K562 (cell line): ENCODE results near the gene FSTL4. TPM values are rescaled to one million over a fixed set of nuclear protein-coding genes. Genes with fewer than 3 reads are reported as not detected.

Experiments used
- ATAC-seq: fragments of 200-7000 bp; cut with Tn5 transposase; 3 replicates; pipeline ENCODE4 v1.9.1; 2020; ENCODE audit warnings: moderate library complexity
- BruUV-seq: library from RNA; stranded (reverse); fragments of 400-500 nt; replicated peaks from 2 replicates; lab custom pipeline; 2021; lab: Mats Ljungman, UMichigan
- CTCF ChIA-PET: fragments of 300-600 bp; formaldehyde crosslinking; extraction: SDS; loops from one replicate; lab custom pipeline; 2021; ENCODE audit warnings: low intra/inter-chr PET ratio; lab: Yijun Ruan, JAX
- POLR2A ChIA-PET: fragments of 300-600, 350-650 bp; sonication (Branson Sonifier 250); formaldehyde crosslinking; extraction: SDS; loops from one replicate; lab custom pipeline; 2021; ENCODE audit warnings: antibody characterized with exemption, inconsistent platforms; lab: Yijun Ruan, JAX
- DNase-seq, 4 experiments: peaks; one replicate each; pipeline versions ENCODE4 v3.0.0 to v3.0.0-alpha.2; 2011 to 2018; ENCODE audit warnings: low spot score in 3 of 4, mixed read lengths in 3 of 4; ENCODE audit errors: extremely low read depth in 1 of 4
- FAIRE-seq: peaks from 2 replicates; lab custom pipeline; 2011; peaks lifted over from hg19 to GRCh38; lab: Jason Lieb, UNC
- H2AFZ ChIP-seq: 2 replicates; pipeline ENCODE4 v1.6.0; 2011; ENCODE audit warnings: low read depth, low read length, control low read depth, inconsistent platforms
- H3K27ac ChIP-seq: fragments of 200-600 bp; 3 replicates; pipeline ENCODE4 v1.8.0; 2011; ENCODE audit warnings: low read depth, mild to moderate bottlenecking, control low read depth, inconsistent platforms, low read length, moderate library complexity, mixed read lengths; ENCODE audit errors: extremely low read depth
- H3K27me3 ChIP-seq, 2 experiments: fragments of 300-600 bp in 1 of 2; 2 replicates in 1 of 2; 3 replicates in 1 of 2; pipeline versions ENCODE4 v1.6.0 to v1.8.0; 2011; ENCODE audit warnings: inconsistent platforms in 2 of 2, low read length in 2 of 2, mild to moderate bottlenecking in 1 of 2, mixed read lengths in 1 of 2, moderate library complexity in 1 of 2; ENCODE audit not compliant: control insufficient read depth in 2 of 2, insufficient read depth in 2 of 2
- H3K36me3 ChIP-seq: fragments of 300-600 bp; 3 replicates; pipeline ENCODE4 v1.8.0; 2011; ENCODE audit warnings: mild to moderate bottlenecking, low read length, inconsistent platforms; ENCODE audit not compliant: control insufficient read depth, insufficient read depth
- H3K4me1 ChIP-seq, 2 experiments: fragments of 200-600 bp in 1 of 2; replicated peaks in 1 of 2; 2 replicates in 1 of 2; 3 replicates in 1 of 2; pipeline versions ENCODE4 v1.5.1 to v1.8.0; 2011; ENCODE audit warnings: inconsistent platforms in 2 of 2, low read length in 2 of 2, mild to moderate bottlenecking in 1 of 2, mixed read lengths in 1 of 2, moderate library complexity in 1 of 2; ENCODE audit not compliant: control insufficient read depth in 2 of 2, insufficient read depth in 2 of 2
- H3K4me2 ChIP-seq: 2 replicates; pipeline ENCODE4 v1.6.1; 2011; ENCODE audit warnings: low read length, control low read depth, inconsistent platforms, mixed read lengths; ENCODE audit not compliant: insufficient read depth
- H3K4me3 ChIP-seq: fragments of 200-600 bp; sonication (generic), shearing (Covaris generic); 2 replicates; pipeline ENCODE4 v1.5.1; 2016; ENCODE audit warnings: control low read depth, inconsistent platforms
- H3K79me2 ChIP-seq: fragments of 200-600 bp; 3 replicates; pipeline ENCODE4 v1.8.0; 2011; ENCODE audit warnings: low read length, inconsistent platforms; ENCODE audit not compliant: control insufficient read depth, insufficient read depth
- H3K9ac ChIP-seq, 2 experiments: 2 replicates each; pipeline versions ENCODE4 v1.6.0 to v1.6.1; 2011; ENCODE audit warnings: low read depth in 2 of 2, low read length in 2 of 2, control low read depth in 1 of 2, inconsistent platforms in 1 of 2, mild to moderate bottlenecking in 1 of 2, mixed read lengths in 1 of 2; ENCODE audit not compliant: insufficient read depth in 1 of 2
- H3K9me1 ChIP-seq: one replicate; pipeline ENCODE4 v1.6.0; 2011; ENCODE audit warnings: inconsistent platforms, mild to moderate bottlenecking, low read length, moderate library complexity; ENCODE audit not compliant: control insufficient read depth, insufficient read depth
- H3K9me3 ChIP-seq: replicated peaks from 2 replicates; pipeline ENCODE4 v1.5.1; 2011; ENCODE audit warnings: low read depth, low read length, inconsistent platforms; ENCODE audit not compliant: control insufficient read depth, insufficient read depth
- H4K20me1 ChIP-seq: replicated peaks from 2 replicates; pipeline ENCODE4 v1.6.1; 2011; ENCODE audit warnings: low read length, inconsistent platforms, mixed read lengths; ENCODE audit not compliant: control insufficient read depth, insufficient read depth
- ATF7 ChIP-seq: fragments of 450-650 bp; IDR thresholded peaks from 2 replicates; pipeline ENCODE4 v1.7.1; 2014; ENCODE audit warnings: mild to moderate bottlenecking, moderate library complexity
- JUNB ChIP-seq: fragments of 450-650 bp; formaldehyde crosslinking; conservative IDR thresholded peaks from 2 replicates; pipeline ENCODE4 v1.4.0; 2020; ENCODE audit warnings: mild to moderate bottlenecking
- MAFG ChIP-seq: fragments of 450-650 bp; conservative IDR thresholded peaks from 2 replicates; pipeline ENCODE4 v1.6.1; 2016; ENCODE audit warnings: missing genetic modification characterization, missing compliant biosample characterization
- PTTG1 ChIP-seq: fragments of 450-650 bp; IDR thresholded peaks from 2 replicates; pipeline ENCODE4 v1.6.1; 2016; ENCODE audit warnings: low read depth, mild to moderate bottlenecking, missing genetic modification characterization, missing compliant biosample characterization
- RAD21 ChIP-seq, 2 experiments: fragments of 250-450 bp in 1 of 2; fragments of 450-650 bp in 1 of 2; sonication (Bioruptor Pico) in 1 of 2; formaldehyde crosslinking in 1 of 2; IDR thresholded peaks in 1 of 2; conservative IDR thresholded peaks in 1 of 2; 2 replicates each; pipeline versions ENCODE4 v1.4.0 to v1.8.0; 2020 to 2022; ENCODE audit warnings: mild to moderate bottlenecking in 2 of 2, moderate library complexity in 1 of 2
- SIX5 ChIP-seq, 2 experiments: IDR thresholded peaks; 2 replicates each; pipeline ENCODE4 v1.6.1; 2011; ENCODE audit warnings: low read length in 2 of 2, borderline replicate concordance in 1 of 2, low read depth in 1 of 2, mild to moderate bottlenecking in 1 of 2, moderate library complexity in 1 of 2; ENCODE audit not compliant: insufficient read depth in 1 of 2
- WHSC1 ChIP-seq: IDR thresholded peaks from one replicate; pipeline ENCODE4 v1.6.1; 2012; ENCODE audit warnings: low read length, control low read depth, inconsistent platforms
- ZNF644 ChIP-seq: fragments of 200-800 bp; sonication (Bioruptor generic); IDR thresholded peaks from 2 replicates; pipeline ENCODE4 v1.6.1; 2016; ENCODE audit warnings: low read depth, missing genetic modification characterization, missing compliant biosample characterization
- WGBS: fragments of 100-300 bp; shearing (Covaris generic); methylation state at CpG from one replicate; pipeline ENCODE4 v1.1.6; 2016; ENCODE audit warnings: low coverage, mixed read lengths; ENCODE audit not compliant: insufficient coverage; ENCODE audit errors: missing lambda C conversion rate; 5-methylcytosine and 5-hydroxymethylcytosine counted together
- in situ Hi-C: fragments of 300-500 bp; cut with MboI; formaldehyde crosslinking; loops from 4 replicates; pipeline ENCODE4 v1.15.0; 2018; ENCODE audit warnings: inconsistent platforms, mixed read lengths
- intact Hi-C: fragments of 100-400 bp; cut with micrococcal nuclease; formaldehyde crosslinking; loops from 2 replicates; pipeline ENCODE4 v1.14.2; 2022
- polyA plus RNA-seq, 8 experiments: library from polyadenylated mRNA; depleted of rRNA in 4 of 8; stranded (reverse) in 5 of 8; unstranded in 3 of 8; fragments of >200 nt; fragmentation: Nextera tagmentation in 2 of 8; fragmentation: Illumina TruSeq in 1 of 8; extraction: Ambion mirVana in 2 of 8; extraction: Trizol in 1 of 8; gene quantifications; 2 replicates each; pipeline versions ENCODE4 v1.2.1 to v1.2.3, GENCODE V29; 2011 to 2014; ENCODE audit warnings: inconsistent platforms in 1 of 8, missing spikeins in 1 of 8
- total RNA-seq, 7 experiments: library from RNA; depleted of rRNA in 6 of 7; stranded (reverse); fragments of >200 nt in 6 of 7; fragmentation: Illumina TruSeq in 2 of 7; extraction: Trizol in 2 of 7; gene quantifications; 2 replicates each; pipeline versions ENCODE4 v1.2.1 to v1.2.3, GENCODE V29; 2011 to 2021; ENCODE audit warnings: low replicate concordance in 1 of 7
- TF ChIP-seq, protein P1 (sequence below): fragments of 450-650 bp; IDR thresholded peaks from 2 replicates; pipeline ENCODE4 v1.6.1; 2016
- TF ChIP-seq, protein P2 (sequence below): fragments of 250-450 bp; sonication (Bioruptor Pico); IDR thresholded peaks from 2 replicates; pipeline ENCODE4 v1.8.0; 2021; ENCODE audit warnings: moderate library complexity, mild to moderate bottlenecking, inconsistent platforms
- TF ChIP-seq, protein P3 (sequence below): conservative IDR thresholded peaks from 2 replicates; pipeline ENCODE4 v1.6.1; 2011; ENCODE audit warnings: low read depth, mild to moderate bottlenecking, low read length; ENCODE audit not compliant: control insufficient read depth
- TF ChIP-seq, protein P4 (sequence below): fragments of 450-650 bp; IDR thresholded peaks from 2 replicates; pipeline ENCODE4 v1.7.0; 2016; ENCODE audit warnings: borderline replicate concordance

FSTL4 gene
- total and polyA plus RNA-seq, 9 of the 15 experiments (the other 6 are each of a cell fraction or from before 2014, with no cell fraction given) = 0.08 to 0.18 (median 0.10) TPM; not detected in 5

DNA sequence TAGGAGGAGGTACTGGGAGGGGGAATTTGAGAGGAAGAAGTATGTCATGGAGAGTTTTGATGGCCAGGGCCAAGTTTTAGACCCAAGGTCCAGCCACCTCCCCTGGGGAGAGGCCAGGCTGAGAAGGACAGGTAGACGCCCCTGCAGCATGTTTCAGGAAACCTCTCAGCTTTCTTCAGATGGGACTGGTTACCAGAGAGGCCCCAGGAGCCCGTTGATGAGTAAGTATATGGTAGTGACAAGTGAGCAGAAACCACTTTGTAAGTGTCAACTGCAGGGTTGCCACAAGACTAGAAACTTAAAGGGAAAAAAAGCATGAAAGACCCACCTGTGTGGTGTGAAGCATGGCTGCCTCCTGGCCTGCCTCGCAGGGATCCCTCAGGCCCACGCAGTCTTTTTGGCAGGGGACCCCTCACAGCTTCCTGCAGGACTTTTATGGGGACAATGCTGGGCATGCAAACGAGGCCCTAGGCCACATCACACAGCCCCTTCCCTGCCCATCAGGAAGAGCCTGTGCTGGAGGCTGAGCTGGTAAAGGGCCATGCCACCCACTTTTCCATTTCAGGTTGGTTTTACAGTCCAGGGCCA is 255.9 kb downstream of the FSTL4 start:
- H3K36me3 ChIP-seq = no peaks in the 10 kb centered on the region
- no peaks in the 10 kb centered on the region for H3K79me2 ChIP-seq
- DNase-seq (no peak), ATAC-seq (no peak), FAIRE-seq (no peak)
- peaks cover 4% of the 10 kb centered on the region for H3K9me1 ChIP-seq
- 4% methylated on average over 5 of the region's 5 CpGs for WGBS
- ChIA-PET POLR2A (interaction anchor here (0.6 kb wide), 1 partner anchor 160 kb away, joined by 3 read pairs; no protein-coding TSS in a partner anchor), CTCF (no interaction called here)
- no peak overlapping the region for H2AFZ ChIP-seq
- H3K4me3 ChIP-seq = no peak overlapping the region
- peaks cover 17 to 50% of the 10 kb centered on the region in 2 experiments; a peak in 4 of 5 replicates for H3K27me3 ChIP-seq
- H3K9ac ChIP-seq = no peak overlapping the region
- H3K4me2 ChIP-seq = no peak overlapping the region
- intact Hi-C loops = no loop called here
- no peak overlapping the region for H3K27ac ChIP-seq
- peaks cover 2% of the 10 kb centered on the region; the same call in 1 of the 2 replicates for H4K20me1 ChIP-seq
- in situ Hi-C loops = no loop called here
- no TSS peak for BruUV-seq
- no peaks in the 10 kb centered on the region for H3K4me1 ChIP-seq
- no peaks in the 10 kb centered on the region for H3K9me3 ChIP-seq
- TF ChIP-seq JUNB (CRISPR knock-in tag) (no peak), ATF7 (no peak), PTTG1 (no peak), MAFG (tag) (no peak), ZNF644 (tag) (no peak), SIX5 (IDR thresholded peaks at IDR 0.05; ENCODE audit: borderline replicate concordance in 1 of 2, insufficient read depth in 1 of 2, low read depth in 1 of 2, low read length in 2 of 2) (no peak), RAD21 (CRISPR knock-in tag; conservative IDR thresholded peaks at IDR 0.05 in 1 of 2, IDR thresholded peaks at IDR 0.05 in 1 of 2) (no peak), WHSC1 (no peak)
- TF ChIP-seq, protein P1, sequence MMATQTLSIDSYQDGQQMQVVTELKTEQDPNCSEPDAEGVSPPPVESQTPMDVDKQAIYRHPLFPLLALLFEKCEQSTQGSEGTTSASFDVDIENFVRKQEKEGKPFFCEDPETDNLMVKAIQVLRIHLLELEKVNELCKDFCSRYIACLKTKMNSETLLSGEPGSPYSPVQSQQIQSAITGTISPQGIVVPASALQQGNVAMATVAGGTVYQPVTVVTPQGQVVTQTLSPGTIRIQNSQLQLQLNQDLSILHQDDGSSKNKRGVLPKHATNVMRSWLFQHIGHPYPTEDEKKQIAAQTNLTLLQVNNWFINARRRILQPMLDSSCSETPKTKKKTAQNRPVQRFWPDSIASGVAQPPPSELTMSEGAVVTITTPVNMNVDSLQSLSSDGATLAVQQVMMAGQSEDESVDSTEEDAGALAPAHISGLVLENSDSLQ = no peak
- TF ChIP-seq, protein P2, sequence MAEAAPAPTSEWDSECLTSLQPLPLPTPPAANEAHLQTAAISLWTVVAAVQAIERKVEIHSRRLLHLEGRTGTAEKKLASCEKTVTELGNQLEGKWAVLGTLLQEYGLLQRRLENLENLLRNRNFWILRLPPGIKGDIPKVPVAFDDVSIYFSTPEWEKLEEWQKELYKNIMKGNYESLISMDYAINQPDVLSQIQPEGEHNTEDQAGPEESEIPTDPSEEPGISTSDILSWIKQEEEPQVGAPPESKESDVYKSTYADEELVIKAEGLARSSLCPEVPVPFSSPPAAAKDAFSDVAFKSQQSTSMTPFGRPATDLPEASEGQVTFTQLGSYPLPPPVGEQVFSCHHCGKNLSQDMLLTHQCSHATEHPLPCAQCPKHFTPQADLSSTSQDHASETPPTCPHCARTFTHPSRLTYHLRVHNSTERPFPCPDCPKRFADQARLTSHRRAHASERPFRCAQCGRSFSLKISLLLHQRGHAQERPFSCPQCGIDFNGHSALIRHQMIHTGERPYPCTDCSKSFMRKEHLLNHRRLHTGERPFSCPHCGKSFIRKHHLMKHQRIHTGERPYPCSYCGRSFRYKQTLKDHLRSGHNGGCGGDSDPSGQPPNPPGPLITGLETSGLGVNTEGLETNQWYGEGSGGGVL (CRISPR knock-in tag) = no peak
- TF ChIP-seq, protein P3, sequence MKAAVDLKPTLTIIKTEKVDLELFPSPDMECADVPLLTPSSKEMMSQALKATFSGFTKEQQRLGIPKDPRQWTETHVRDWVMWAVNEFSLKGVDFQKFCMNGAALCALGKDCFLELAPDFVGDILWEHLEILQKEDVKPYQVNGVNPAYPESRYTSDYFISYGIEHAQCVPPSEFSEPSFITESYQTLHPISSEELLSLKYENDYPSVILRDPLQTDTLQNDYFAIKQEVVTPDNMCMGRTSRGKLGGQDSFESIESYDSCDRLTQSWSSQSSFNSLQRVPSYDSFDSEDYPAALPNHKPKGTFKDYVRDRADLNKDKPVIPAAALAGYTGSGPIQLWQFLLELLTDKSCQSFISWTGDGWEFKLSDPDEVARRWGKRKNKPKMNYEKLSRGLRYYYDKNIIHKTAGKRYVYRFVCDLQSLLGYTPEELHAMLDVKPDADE = no peak
- TF ChIP-seq, protein P4, sequence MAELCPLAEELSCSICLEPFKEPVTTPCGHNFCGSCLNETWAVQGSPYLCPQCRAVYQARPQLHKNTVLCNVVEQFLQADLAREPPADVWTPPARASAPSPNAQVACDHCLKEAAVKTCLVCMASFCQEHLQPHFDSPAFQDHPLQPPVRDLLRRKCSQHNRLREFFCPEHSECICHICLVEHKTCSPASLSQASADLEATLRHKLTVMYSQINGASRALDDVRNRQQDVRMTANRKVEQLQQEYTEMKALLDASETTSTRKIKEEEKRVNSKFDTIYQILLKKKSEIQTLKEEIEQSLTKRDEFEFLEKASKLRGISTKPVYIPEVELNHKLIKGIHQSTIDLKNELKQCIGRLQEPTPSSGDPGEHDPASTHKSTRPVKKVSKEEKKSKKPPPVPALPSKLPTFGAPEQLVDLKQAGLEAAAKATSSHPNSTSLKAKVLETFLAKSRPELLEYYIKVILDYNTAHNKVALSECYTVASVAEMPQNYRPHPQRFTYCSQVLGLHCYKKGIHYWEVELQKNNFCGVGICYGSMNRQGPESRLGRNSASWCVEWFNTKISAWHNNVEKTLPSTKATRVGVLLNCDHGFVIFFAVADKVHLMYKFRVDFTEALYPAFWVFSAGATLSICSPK = no peak
